T1000 (cell line): ENCODE results near the gene HECA.

Experiments
- DNase-seq: peaks from one replicate; lab custom pipeline; 2025; ENCODE audit warnings: mixed read lengths; lab: John Stamatoyannopoulos, UW

Gene HECA

DNA sequence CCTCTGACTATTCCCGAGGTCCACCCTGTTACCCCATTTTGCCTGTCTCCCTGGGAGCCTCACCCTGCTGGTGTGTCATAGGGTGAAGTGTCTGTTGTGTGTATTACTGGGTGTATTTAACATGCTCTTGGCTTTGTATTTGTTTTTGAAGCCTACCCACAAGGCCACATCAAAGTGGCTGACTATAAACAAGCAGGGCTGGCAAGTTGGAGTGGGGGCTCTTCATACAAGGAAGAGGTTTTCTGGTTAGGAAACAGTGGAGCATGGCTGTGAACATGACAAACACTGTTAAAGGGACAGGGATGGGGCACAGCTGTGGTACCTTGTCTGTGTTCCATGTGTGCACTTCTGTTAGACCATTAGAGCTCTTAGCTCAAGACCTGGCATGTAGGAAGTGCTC is 26.3 kb downstream of the HECA start:
- peak; percentile 12 for DNase-seq

DNA sequence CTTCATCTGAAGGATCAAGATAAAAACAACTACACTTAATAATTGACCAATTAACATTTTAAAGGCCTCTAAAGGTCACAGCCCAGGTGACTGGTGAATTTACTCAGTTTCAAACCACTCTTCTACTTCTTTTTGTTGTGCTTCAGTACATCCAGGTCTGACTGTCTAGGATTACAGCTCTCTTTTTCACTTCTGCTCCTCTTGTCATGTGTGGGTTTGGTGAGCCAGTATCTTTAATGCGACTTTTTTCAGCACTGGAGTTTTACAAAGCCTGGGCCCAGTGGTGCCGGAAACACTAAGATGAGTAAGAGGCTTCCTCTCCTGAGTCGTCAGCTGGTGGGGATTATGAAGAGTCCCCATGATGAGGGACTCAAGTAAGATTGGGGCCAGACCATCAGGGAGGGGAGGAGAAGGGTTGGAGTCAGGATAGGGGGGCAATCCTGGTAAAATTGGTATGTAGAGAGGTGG is 27.0 kb downstream of the HECA start:
- DNase-seq, result no peak

DNA sequence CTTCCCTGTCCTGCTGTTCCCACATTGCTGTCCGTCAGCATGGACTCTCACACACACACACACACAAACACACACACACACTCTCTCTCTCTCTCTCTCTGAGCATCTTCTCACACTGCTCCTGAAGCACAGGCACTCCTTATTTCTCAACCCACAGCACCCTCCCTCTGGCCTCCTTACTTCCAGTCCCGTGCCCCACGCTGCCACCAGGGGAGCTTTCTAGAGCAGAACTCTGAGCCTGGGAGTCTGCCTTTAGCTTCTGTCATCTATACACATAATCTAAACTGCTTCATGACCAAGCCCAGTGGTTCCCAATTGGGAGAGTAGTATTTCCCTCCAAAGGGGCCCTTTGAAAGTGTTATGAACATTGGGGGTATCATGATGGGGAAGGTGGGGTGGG is 29.1 kb downstream of the HECA start:
- DNase-seq, result no peak

GRCh38 chr6:139165324-139165723 is 30.4 kb downstream of the HECA start:
- no peak for DNase-seq

DNA sequence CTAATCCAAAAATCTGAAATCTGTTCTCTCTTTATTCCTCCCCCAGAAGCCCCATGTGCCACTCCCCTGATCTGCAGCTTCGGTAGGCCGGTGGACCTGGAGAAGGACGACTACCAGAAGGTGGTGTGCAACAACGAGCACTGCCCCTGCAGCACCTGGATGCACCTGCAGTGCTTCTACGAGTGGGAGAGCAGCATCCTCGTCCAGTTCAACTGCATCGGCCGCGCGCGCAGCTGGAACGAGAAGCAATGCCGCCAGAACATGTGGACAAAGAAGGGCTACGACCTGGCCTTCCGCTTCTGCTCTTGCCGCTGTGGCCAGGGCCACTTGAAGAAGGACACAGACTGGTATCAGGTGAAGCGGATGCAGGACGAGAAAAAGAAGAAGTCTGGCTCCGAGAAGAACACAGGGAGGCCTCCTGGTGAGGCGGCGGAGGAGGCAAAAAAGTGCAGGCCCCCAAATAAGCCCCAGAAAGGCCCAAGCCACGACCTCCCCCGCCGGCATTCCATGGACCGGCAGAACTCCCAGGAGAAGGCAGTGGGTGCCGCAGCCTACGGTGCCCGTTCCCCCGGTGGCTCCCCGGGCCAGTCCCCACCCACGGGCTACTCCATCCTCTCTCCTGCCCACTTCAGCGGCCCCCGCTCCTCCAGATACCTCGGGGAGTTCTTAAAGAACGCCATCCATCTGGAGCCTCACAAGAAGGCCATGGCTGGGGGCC is 31.5 kb downstream of the HECA start:
- no peak for DNase-seq

- DNase-seq, result no peak
Observed at GRCh38 chr6:139166956-139167313, 32.1 kb downstream of the HECA start.

DNA sequence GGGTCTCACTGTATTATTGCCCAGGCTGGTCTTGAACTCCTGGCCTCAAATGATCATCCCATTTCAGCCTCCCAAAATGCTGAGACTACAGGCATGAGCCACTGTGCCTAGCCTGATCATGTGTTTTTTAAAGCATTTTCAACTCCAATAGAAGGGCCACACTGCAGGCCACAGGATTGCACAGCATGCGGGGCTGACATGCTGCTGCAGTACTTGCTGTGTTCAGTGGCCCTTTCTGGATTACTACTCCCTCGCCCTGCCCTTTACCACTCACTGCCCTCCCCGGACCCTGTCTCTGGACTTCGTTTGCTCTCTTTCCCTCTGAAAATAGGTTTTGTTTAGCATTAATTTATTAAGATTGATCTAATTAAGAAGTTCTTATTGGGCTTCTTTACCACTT is 37.3 kb downstream of the HECA start:
- DNase-seq, result no peak

GRCh38 chr6:139172567-139172966 is 37.7 kb downstream of the HECA start:
- no peak for DNase-seq

DNA sequence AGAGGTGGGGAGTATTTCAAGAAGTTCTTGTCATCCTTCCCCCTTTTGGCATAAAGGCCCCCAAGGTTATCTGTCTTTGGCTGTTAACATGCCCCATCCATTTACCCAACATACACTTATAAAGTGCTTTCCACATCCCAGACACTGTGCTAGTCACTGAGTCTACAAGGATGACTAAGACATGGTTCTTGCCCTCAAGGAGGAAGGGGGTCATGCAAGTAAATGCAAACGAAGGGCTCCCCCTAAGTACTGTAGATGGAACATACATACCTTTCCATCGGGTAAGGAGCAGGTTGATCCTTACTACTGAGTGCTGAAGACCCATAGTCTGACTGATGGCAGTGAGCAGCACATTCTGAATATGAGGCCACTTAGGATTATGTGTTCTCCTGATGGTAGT is 38.3 kb downstream of the HECA start:
- no peak for DNase-seq

DNA sequence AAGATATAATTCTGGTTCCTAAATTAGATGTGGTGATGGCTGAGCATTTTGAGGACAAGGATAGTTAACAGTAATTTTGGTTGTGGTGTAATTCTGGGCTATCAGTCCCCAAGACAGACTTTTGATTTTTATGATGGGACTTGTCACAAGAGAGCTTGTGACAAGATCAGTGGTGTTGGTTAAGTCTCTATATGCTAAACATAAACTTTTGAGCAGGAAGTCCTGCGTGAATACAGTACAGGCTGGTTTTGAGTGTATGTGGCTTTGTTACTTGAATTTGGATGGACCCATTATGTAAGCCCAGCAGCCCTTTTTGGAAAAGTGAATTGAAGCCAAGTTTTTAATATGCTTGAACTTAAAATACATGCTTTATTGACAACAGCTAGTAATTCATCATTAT is 38.9 kb downstream of the HECA start:
- DNase-seq, result no peak

DNA sequence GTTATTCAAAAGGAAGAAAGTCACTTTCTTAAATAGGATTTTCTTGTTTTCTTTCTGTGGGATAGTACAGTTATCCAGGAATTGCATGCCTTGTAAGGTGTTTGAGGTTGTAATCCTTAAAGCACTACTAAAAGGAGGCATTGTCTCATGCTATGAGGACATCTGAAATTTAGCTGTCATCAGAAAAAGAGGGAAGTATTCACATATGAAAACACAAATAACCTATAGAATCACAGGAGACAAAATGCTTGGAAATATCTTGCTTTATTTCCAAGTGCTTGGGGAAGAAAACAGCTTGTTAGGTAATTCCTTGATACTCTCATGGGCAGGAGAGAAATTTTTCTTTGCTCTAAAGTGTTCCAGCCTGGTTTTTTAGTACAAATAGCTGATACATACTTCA is 40.1 kb downstream of the HECA start:
- DNase-seq, result no peak

DNA sequence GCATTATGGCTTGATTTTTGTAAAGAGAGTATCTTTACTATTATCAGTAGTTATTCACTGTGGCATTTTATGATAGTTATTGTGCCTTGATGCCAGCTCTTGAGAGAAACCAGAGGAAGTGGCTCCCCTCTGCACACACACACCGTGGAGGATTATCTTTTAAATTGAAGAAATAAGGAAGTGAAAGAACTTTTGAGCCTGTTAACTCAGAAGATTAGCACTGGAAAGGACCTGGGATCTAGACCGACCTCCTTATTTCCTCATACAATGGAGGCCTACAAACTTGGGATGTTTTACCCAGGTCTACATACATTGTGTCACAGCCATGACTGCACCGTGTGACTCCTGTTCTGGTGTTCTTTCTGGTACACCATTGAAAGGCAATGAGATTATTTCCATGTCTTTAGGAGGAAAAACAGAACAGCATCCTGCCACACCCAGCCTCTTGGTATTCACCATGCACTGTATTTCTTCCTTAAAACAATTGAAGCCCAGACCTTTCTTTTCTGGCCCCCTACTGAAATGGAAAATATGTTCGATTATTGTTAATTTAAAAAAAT is 40.6 kb downstream of the HECA start:
- DNase-seq, result no peak

DNA sequence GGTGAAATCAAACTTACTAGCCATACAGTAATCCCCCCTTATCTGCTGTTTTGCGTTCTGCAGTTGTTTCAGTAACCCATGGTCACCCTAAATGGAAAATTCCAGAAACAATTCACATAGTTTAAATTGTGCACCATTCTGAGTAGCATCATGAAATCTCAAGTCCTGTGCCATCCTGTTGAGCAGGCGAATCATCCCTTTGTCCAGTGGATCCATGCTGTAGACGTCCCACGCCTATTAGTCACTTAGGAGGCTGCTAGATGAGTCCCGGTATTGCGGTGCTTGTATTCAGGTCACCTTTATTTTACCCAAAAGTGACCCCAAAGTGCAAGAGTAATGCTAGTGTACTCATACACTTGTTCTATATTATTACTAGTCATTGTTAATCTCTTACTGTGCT is 46.4 kb downstream of the HECA start:
- DNase-seq, result no peak

DNA sequence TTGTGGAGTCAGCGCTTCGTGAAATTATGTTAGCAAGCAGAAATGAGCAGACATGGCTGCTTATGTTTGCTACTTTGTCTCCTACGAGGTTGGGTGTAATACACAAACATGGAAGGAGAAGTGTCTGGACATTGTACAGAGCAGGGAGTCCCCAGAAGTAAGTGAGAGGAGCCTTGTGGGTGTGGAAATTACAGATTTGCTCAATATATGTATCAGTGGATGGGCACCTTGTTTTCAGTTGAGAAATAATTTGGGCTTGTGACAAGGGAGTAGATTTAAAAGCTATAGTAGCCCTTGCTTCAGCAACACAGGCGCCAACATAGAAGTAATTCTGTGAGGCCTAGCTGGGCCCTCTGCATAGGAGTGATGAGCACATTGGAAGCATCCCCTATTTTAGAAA is 49.2 kb downstream of the HECA start:
- DNase-seq, result no peak

DNA sequence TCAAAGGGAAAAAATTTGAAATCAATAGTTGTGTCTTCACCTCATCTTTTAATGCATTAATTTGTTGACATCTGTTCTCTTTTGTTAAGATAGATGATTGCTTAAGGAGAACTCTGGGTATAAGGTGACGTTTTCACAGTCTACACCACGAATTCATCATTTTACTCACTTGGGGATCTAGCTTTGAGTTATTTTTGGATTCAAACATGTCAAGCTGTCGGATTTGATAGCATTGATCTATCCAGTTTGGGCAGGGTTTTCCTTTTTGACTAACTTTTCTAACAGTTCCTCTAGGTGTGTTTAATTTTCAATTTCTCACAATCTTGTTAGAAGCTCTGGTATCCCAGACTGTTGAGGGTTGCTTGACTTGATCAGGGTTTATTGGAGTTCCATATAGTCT is 49.6 kb downstream of the HECA start:
- no peak for DNase-seq

DNA sequence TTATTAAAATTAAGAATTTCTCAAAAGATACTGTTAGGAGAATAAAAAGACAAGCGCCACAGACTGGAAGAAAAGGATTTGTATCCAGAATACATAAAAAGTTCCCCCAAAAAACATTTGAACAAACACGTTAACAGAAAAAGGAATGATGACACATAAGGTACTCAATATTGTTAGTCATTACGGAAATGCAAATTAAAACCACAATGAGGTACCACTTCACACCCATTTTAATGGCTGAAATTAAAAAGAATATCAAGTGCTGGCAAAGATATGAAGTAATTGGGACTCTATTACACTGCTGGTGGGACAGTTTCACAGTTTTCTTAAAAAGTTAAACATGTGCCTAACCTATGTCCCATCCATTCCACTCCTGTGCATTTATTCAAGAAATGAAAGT is 51.4 kb downstream of the HECA start:
- DNase-seq, result no peak

- DNase-seq, result no peak
Observed at GRCh38 chr6:139186692-139187091, 51.8 kb downstream of the HECA start.

DNA sequence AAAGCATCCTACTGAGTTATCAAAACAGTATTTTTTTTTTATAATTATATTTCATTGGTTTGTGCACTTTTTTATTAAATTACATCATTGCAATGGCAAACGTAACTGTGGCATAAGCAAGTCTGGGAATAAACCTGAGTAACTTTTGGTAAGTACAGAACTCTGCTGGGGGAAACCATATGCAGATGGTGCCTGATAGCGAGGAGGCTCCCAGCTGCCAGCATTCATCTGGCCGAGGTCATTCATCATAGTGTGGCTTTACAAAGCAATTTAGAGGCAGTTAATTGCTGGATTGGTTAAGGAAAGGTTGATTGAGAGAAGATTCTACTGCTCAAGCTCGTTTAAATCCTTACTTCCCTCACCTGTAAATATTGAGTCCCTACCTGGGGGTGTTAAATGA is 52.6 kb downstream of the HECA start:
- no peak for DNase-seq

- DNase-seq, result no peak
Observed at GRCh38 chr6:139189665-139190064, 54.8 kb downstream of the HECA start.

GRCh38 chr6:139194740-139195139 is 59.9 kb downstream of the HECA start:
- DNase-seq, result no peak

DNA sequence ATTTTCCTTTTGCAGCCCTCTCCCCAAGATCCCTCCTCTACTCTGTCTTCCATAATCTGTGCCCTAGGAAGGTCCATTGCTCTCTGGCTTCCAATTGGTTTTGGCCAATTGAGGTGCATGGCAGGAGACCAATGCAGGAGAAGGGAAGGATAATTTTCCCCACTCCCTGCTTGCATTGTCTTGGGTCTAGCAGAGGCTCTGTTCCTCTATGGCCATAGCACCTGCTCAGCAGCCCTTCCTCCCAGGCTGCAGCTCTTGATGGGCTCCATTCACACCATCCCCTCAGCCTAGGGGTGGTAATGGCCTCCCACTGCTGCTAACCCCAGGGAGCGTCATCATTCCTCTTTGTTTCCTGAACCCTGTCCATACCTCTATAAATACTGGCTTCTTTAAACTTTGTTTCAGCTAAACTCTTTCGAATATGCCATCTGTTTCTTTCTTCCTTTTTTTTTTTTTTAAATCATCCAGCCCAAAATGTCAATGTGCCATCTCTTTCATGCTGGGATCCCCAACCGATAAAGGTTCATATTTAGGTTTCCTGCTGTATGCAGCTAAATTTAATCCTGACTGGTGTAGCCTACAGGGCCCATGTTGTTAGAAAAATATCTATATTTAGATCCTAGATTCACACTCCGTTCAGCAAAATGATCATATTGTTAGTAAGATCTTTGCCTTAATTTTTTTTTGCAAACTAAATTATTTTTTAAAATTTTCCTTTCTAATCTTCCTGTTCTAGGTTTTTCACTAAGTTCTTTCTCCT is 63.8 kb downstream of the HECA start:
- no peak for DNase-seq

DNA sequence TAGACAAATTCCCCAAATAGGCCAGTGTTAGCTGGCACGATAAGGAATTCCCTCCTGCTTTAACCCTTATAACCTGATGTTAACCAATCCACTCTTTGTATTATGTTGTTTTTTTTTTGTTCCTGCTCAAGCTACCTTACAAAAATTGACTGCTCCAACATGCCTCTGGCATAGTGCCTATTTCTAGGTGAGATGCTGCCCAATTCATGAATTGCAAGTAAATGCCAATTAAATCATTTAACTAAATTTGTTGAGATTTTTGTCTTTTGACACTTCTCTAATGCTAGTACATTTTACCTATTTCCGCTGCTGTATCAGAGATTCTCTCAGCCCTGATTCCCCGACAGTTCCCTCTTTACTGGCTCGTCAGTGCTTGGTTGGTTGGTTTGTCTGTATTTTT is 66.5 kb downstream of the HECA start:
- DNase-seq, result no peak

DNA sequence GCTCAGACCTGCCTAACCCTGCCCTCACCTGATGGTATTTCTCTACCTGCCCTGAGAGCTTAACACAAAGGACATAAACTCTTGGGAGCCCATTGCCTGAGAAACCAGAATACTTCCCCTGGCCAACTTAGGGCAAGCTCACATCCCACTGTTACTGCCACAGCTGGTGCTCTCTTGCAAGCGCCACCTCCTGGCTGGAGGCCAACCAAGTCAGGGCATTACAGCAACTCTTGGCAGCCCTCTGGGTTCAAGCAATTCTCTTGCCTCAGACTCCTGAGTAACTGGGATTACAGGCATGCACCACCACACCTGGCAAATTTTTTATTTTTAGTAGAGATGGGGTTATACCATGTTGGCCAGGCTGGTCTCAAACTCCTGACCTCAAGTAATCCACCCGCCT is 70.1 kb downstream of the HECA start:
- DNase-seq, result no peak

GRCh38 chr6:139205843-139206242 is 71.0 kb downstream of the HECA start:
- DNase-seq, result no peak
